SHP77 treated with DMSO at 0.1 percent for 48 hours (cell line): ENCODE results near the gene DSCAML1.

Experiments used
- DNase-seq: peaks from one replicate; lab custom pipeline; 2025; lab: John Stamatoyannopoulos, UW

Gene DSCAML1

GRCh38 chr11:117633186-117633754, 163.7 kb downstream of the DSCAML1 start:
- no peak for DNase-seq

- no peak for DNase-seq
Measured at GRCh38 chr11:117632306-117632705, 164.7 kb downstream of the DSCAML1 start.

GRCh38 chr11:117631336-117632140, 165.5 kb downstream of the DSCAML1 start:
- no peak for DNase-seq

- no peak for DNase-seq
Measured at GRCh38 chr11:117629891-117630538, 167.0 kb downstream of the DSCAML1 start.

GRCh38 chr11:117629146-117629545, 167.9 kb downstream of the DSCAML1 start:
- DNase-seq: no peak

GRCh38 chr11:117627259-117627658, 169.8 kb downstream of the DSCAML1 start:
- no peak for DNase-seq

- DNase-seq: no peak
Measured at GRCh38 chr11:117626576-117626975, 170.4 kb downstream of the DSCAML1 start.

- no peak for DNase-seq
Measured at GRCh38 chr11:117625237-117625636, 171.8 kb downstream of the DSCAML1 start.

GRCh38 chr11:117623831-117624271, 173.2 kb downstream of the DSCAML1 start:
- DNase-seq: no peak

GRCh38 chr11:117621226-117621625, 175.8 kb downstream of the DSCAML1 start:
- no peak for DNase-seq

GRCh38 chr11:117620659-117621058, 176.4 kb downstream of the DSCAML1 start:
- DNase-seq: no peak

- DNase-seq: no peak
Measured at GRCh38 chr11:117620086-117620485, 176.9 kb downstream of the DSCAML1 start.

GRCh38 chr11:117619661-117620060, 177.4 kb downstream of the DSCAML1 start:
- DNase-seq: no peak

- DNase-seq: peak; percentile 37
Measured at GRCh38 chr11:117618982-117619355, 178.0 kb downstream of the DSCAML1 start.

GRCh38 chr11:117618302-117618981, 178.6 kb downstream of the DSCAML1 start:
- DNase-seq: no peak

- no peak for DNase-seq
Measured at GRCh38 chr11:117616979-117617378, 180.0 kb downstream of the DSCAML1 start.

- no peak for DNase-seq
Measured at GRCh38 chr11:117614728-117615127, 182.3 kb downstream of the DSCAML1 start.

- no peak for DNase-seq
Measured at GRCh38 chr11:117613521-117613920, 183.5 kb downstream of the DSCAML1 start.

GRCh38 chr11:117612177-117612576, 184.8 kb downstream of the DSCAML1 start:
- no peak for DNase-seq

GRCh38 chr11:117610901-117611300, 186.1 kb downstream of the DSCAML1 start:
- no peak for DNase-seq

- no peak for DNase-seq
Measured at GRCh38 chr11:117610045-117610444, 187.0 kb downstream of the DSCAML1 start.

GRCh38 chr11:117607449-117607848, 189.6 kb downstream of the DSCAML1 start:
- no peak for DNase-seq

GRCh38 chr11:117606790-117607189, 190.2 kb downstream of the DSCAML1 start:
- no peak for DNase-seq
